Spleen (tissue), 7 donors: Measurements from ENCODE around the gene LPIN3.
A peak's percentile ranks its signal among the peaks of the same experiment; 100 is the strongest.

ENCODE experiments used
- POLR2A ChIP-seq, 3 donors: fragments of 450-650 bp; IDR thresholded peaks; one replicate each; pipeline ENCODE4 v1.5.1; 2017; ENCODE audit warnings: antibody characterized with exemption in 3 of 3, mild to moderate bottlenecking in 1 of 3
- POLR2AphosphoS5 ChIP-seq, 3 donors: sonication (generic); formaldehyde crosslinking; IDR thresholded peaks; one replicate each; pipeline ENCODE4 v1.5.1; 2017; ENCODE audit warnings: antibody characterized with exemption in 3 of 3
- TF ChIP-seq, protein P1 (sequence below), 11 experiments: fragments of 200-600 bp in 7 of 11; fragments of 450-650 bp in 4 of 11; sonication (generic) in 4 of 11; IDR thresholded peaks in 8 of 11; conservative IDR thresholded peaks in 3 of 11; 1 replicate in 7 of 11; 2 replicates in 4 of 11; pipeline versions ENCODE4 v1.4.0 to v1.8.0; 2016 to 2021; ENCODE audit warnings: antibody characterized with exemption in 11 of 11, inconsistent platforms in 4 of 11, mild to moderate bottlenecking in 1 of 11
- donor health status: DM: no; HTN: no; CAD: no; lungs with moderate emphysema.
- donor health status: DM: no; HTN: no; CAD: no.
- donor health status: DM: no; HTN: no; CAD: no.

DNA sequence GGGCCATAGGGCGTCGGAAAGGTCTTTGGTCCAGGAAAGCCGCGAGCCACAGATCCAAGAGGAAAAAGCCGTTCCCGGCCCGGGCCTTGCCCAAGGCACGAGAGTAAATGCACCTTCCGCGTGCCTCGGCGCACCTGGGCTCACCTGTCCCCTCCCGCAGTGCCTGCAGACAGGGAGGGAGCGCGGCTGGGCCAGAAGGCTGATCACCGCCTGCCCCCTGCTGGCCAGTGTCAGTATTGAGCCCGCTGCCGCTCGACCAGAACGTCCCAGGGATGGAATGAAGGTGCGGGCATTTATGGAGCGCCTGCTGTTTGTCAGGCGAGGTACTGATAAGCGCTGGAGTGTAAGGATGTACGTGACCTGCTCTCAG, 679 bp upstream of the LPIN3 start:
- TF ChIP-seq, protein P1, sequence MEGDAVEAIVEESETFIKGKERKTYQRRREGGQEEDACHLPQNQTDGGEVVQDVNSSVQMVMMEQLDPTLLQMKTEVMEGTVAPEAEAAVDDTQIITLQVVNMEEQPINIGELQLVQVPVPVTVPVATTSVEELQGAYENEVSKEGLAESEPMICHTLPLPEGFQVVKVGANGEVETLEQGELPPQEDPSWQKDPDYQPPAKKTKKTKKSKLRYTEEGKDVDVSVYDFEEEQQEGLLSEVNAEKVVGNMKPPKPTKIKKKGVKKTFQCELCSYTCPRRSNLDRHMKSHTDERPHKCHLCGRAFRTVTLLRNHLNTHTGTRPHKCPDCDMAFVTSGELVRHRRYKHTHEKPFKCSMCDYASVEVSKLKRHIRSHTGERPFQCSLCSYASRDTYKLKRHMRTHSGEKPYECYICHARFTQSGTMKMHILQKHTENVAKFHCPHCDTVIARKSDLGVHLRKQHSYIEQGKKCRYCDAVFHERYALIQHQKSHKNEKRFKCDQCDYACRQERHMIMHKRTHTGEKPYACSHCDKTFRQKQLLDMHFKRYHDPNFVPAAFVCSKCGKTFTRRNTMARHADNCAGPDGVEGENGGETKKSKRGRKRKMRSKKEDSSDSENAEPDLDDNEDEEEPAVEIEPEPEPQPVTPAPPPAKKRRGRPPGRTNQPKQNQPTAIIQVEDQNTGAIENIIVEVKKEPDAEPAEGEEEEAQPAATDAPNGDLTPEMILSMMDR (IDR thresholded peaks at IDR 0.05 in 8 of 11, conservative IDR thresholded peaks at IDR 0.05 in 3 of 11), result peak; percentile 93 to 99 (median 98)
- no peak for TF ChIP-seq POLR2A (IDR thresholded peaks at IDR 0.05)
- TF ChIP-seq POLR2AphosphoS5 (IDR thresholded peaks at IDR 0.05), result peak; percentile 41 to 70 (median 62)
